ENCODE results near the gene KCNQ5. TPM values are rescaled to one million over a fixed set of nuclear protein-coding genes. Genes with fewer than 3 reads are reported as not detected.

The KCNQ5 gene
- total and polyA plus RNA-seq, 4 experiments from 2014 or later: 1.0 to 4.2 (median 3.4) TPM; not detected in 1

DNA sequence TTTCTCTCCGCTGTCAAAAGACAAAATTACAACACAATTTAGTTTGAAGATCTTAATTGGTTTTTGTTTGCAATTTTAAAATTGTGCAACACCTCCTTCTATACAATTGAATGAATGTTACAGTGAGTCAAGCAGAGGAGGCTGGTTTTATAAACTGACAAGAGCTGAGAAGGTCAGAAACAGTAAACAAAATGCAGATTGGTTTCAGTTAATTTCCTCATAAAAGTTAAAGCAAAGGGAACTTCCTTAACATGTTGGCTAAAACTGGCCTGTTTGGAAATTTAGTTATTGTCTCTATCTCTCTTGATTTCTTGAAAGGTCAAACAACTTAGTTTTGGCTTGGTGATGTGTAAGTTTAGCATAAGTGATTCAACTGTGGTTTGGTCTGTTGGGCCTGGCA, 581.2 kb downstream of the KCNQ5 start:
- Mint-ChIP-seq H3K27ac (no peak overlapping the region), H3K4me1 (peaks cover 0 to 2% (median 0%) of the 10 kb centered on the region in 4 donors), H3K27me3 (peaks cover 0 to 2% of the 10 kb centered on the region in 2 donors), H3K9me3 (peaks cover 0 to 4% (median 0%) of the 10 kb centered on the region in 8 donors), H3K36me3 (no peaks in the 10 kb centered on the region), H3K4me3 (no peak overlapping the region)
- Histone ChIP-seq H3K4me1 (ENCODE audit: insufficient read depth, low read length) (no peaks in the 10 kb centered on the region), H3K9me3 (ENCODE audit: control insufficient read depth in 1 of 2, low read length in 2 of 2) (no peaks in the 10 kb centered on the region), H3K27ac (ENCODE audit: low read depth, low read length) (no peak overlapping the region), H3K27me3 (ENCODE audit: insufficient read depth, low read length) (no peaks in the 10 kb centered on the region), H3K36me3 (ENCODE audit: insufficient read depth, low read length) (no peaks in the 10 kb centered on the region), H3K4me3 (ENCODE audit: low read length in 2 of 2) (no peak overlapping the region)
- ChIA-PET POLR2A (ENCODE audit: partially characterized antibody) (no interaction called here), CTCF (ENCODE audit: partially characterized antibody) (no interaction called here)
- intact Hi-C loops (cut with micrococcal nuclease): no loop called here
- no peak for DNase-seq

DNA sequence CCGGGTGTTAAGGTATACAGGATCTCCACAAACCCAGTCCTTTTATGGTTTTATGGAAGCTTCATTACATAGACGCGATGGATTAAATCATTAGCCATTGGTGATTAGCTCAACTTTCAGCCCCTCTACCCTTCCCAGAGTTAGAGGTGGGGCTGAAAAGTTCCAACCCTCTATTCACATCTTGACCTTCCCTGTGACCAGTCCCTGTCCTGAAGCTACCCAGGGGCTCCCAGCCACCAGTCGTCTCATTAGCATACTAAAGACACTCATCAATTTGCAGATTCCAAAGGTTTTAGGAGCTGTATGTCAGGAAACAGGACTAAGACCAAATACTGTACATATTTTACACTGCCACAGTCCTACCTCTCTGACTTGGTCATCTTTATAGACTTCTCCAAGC, 582.4 kb downstream of the KCNQ5 start:
- Mint-ChIP-seq H3K27ac (peak overlapping the region in 1 of 7 donors; percentile 39), H3K36me3 (no peaks in the 10 kb centered on the region), H3K4me1 (peaks cover 0 to 2% (median 0%) of the 10 kb centered on the region in 4 donors), H3K27me3 (peaks cover 0 to 2% of the 10 kb centered on the region in 2 donors), H3K4me3 (no peak overlapping the region), H3K9me3 (peaks cover 0 to 4% (median 0%) of the 10 kb centered on the region in 8 donors)
- POLR2A ChIA-PET (ENCODE audit: partially characterized antibody): no interaction called here
- Histone ChIP-seq H3K9me3 (ENCODE audit: control insufficient read depth in 1 of 2, low read length in 2 of 2) (no peaks in the 10 kb centered on the region), H3K4me1 (ENCODE audit: insufficient read depth, low read length) (no peaks in the 10 kb centered on the region), H3K27me3 (ENCODE audit: insufficient read depth, low read length) (no peaks in the 10 kb centered on the region), H3K36me3 (ENCODE audit: insufficient read depth, low read length) (no peaks in the 10 kb centered on the region), H3K4me3 (ENCODE audit: low read length in 2 of 2) (no peak overlapping the region), H3K27ac (ENCODE audit: low read depth, low read length) (no peak overlapping the region)
- CTCF ChIA-PET (ENCODE audit: partially characterized antibody): no interaction called here
- intact Hi-C loops (cut with micrococcal nuclease): no loop called here
- no peak for DNase-seq

DNA sequence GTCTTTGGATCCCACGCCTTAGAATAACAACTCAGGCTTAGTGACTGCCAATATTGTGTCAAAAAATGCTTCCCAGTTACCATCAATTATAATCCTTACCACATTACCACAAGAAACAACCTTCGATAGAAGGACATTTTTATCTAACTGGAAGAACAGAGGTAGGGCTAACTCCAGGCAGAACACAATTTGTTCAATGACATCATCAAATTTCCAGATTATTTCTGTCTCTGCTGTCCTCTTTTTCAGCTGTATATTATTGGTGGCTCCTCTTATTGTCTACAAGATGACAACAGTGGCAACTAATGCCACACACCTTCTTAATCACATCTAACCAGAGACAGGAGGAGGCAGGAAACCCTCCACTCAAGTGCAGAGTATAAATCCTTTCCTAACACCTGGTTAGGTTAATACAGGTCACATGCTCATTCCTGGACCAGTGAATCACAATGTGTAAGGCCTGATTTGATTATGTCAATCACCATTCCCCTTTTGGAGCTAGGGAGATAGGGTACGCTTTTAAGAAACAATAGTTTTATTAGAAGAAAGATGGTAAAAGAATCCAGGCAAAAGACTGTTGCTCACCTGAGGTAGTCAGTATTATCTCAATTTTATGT, 585.5 kb downstream of the KCNQ5 start:
- Histone ChIP-seq H3K4me3 (ENCODE audit: low read length in 2 of 2) (no peak overlapping the region), H3K36me3 (ENCODE audit: insufficient read depth, low read length) (no peaks in the 10 kb centered on the region), H3K4me1 (ENCODE audit: insufficient read depth, low read length) (no peaks in the 10 kb centered on the region), H3K27me3 (ENCODE audit: insufficient read depth, low read length) (no peaks in the 10 kb centered on the region), H3K27ac (ENCODE audit: low read depth, low read length) (no peak overlapping the region), H3K9me3 (ENCODE audit: control insufficient read depth in 1 of 2, low read length in 2 of 2) (no peaks in the 10 kb centered on the region)
- H3K4me1 Mint-ChIP-seq: no peaks in the 10 kb centered on the region
- H3K4me3 Mint-ChIP-seq: no peak overlapping the region
- peaks cover 0 to 2% (median 0%) of the 10 kb centered on the region in 8 donors for H3K9me3 Mint-ChIP-seq
- no peak for DNase-seq
- peaks cover 0 to 2% of the 10 kb centered on the region in 2 donors for H3K27me3 Mint-ChIP-seq
- no peaks in the 10 kb centered on the region for H3K36me3 Mint-ChIP-seq
- no peak overlapping the region for H3K27ac Mint-ChIP-seq
- intact Hi-C loops (cut with micrococcal nuclease): no loop called here
- CTCF ChIA-PET (ENCODE audit: partially characterized antibody): no interaction called here
- POLR2A ChIA-PET (ENCODE audit: partially characterized antibody): no interaction called here

DNA sequence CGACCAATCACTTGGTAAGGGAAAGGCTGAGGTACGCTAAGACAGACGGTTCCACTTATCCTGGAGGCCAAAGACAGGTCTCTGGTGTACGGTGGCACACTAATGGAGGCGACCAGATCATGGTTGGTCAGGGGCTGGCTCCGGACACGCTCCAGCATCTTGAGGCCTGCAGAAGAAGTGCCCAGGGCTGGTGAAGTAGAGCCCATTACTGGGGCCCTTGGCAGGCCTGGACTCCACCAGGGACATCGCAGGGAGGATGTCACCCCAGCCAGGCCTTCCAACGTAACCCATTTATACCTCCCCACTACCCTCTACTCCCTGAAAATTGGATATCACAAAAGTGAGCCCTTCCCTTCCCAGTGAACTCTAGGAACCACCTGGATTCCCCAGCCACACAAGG, 587.3 kb downstream of the KCNQ5 start:
- Histone ChIP-seq H3K27ac (ENCODE audit: low read depth, low read length) (no peak overlapping the region), H3K36me3 (ENCODE audit: insufficient read depth, low read length) (no peaks in the 10 kb centered on the region), H3K27me3 (ENCODE audit: insufficient read depth, low read length) (no peaks in the 10 kb centered on the region), H3K9me3 (ENCODE audit: control insufficient read depth in 1 of 2, low read length in 2 of 2) (no peaks in the 10 kb centered on the region), H3K4me1 (ENCODE audit: insufficient read depth, low read length) (no peaks in the 10 kb centered on the region), H3K4me3 (ENCODE audit: low read length in 2 of 2) (no peak overlapping the region)
- peaks cover 0 to 2% (median 0%) of the 10 kb centered on the region in 8 donors for H3K9me3 Mint-ChIP-seq
- POLR2A ChIA-PET (ENCODE audit: partially characterized antibody): no interaction called here
- intact Hi-C loops (cut with micrococcal nuclease): no loop called here
- no peaks in the 10 kb centered on the region for H3K4me1 Mint-ChIP-seq
- H3K27ac Mint-ChIP-seq: no peak overlapping the region
- H3K27me3 Mint-ChIP-seq: peaks cover 0 to 2% of the 10 kb centered on the region in 2 donors
- H3K4me3 Mint-ChIP-seq: no peak overlapping the region
- H3K36me3 Mint-ChIP-seq: no peaks in the 10 kb centered on the region
- CTCF ChIA-PET (ENCODE audit: partially characterized antibody): no interaction called here
- DNase-seq: no peak

DNA sequence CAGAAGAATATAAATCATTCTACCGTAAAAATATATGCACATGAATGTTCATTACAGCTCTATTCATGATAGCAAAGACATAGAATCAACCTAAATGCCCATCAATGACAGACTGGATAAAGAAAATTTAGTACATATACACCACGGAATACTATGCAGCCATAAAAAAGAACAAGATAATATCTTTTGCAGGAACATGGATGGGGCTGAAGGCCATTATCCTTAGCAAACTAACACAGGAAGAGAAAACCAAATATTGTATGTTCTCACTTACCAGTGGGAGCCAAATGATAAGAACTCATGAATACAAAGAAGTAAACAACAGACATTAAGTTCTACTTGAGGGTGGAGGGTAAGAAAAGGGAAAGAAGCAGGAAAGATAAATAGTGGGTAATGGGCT, 595.0 kb downstream of the KCNQ5 start:
- CTCF ChIA-PET (ENCODE audit: partially characterized antibody): no interaction called here
- Histone ChIP-seq H3K27me3 (ENCODE audit: insufficient read depth, low read length) (no peaks in the 10 kb centered on the region), H3K4me3 (ENCODE audit: low read length in 2 of 2) (no peak overlapping the region), H3K36me3 (ENCODE audit: insufficient read depth, low read length) (no peaks in the 10 kb centered on the region), H3K9me3 (ENCODE audit: control insufficient read depth in 1 of 2, low read length in 2 of 2) (no peaks in the 10 kb centered on the region), H3K27ac (ENCODE audit: low read depth, low read length) (no peak overlapping the region), H3K4me1 (ENCODE audit: insufficient read depth, low read length) (no peaks in the 10 kb centered on the region)
- H3K4me3 Mint-ChIP-seq: no peak overlapping the region
- H3K4me1 Mint-ChIP-seq: no peaks in the 10 kb centered on the region
- peaks cover 0 to 4% (median 0%) of the 10 kb centered on the region in 8 donors for H3K9me3 Mint-ChIP-seq
- intact Hi-C loops (cut with micrococcal nuclease): no loop called here
- peaks cover 2 to 3% of the 10 kb centered on the region in 2 donors for H3K27me3 Mint-ChIP-seq
- H3K27ac Mint-ChIP-seq: no peak overlapping the region
- POLR2A ChIA-PET (ENCODE audit: partially characterized antibody): no interaction called here
- no peak for DNase-seq
- H3K36me3 Mint-ChIP-seq: no peaks in the 10 kb centered on the region

DNA sequence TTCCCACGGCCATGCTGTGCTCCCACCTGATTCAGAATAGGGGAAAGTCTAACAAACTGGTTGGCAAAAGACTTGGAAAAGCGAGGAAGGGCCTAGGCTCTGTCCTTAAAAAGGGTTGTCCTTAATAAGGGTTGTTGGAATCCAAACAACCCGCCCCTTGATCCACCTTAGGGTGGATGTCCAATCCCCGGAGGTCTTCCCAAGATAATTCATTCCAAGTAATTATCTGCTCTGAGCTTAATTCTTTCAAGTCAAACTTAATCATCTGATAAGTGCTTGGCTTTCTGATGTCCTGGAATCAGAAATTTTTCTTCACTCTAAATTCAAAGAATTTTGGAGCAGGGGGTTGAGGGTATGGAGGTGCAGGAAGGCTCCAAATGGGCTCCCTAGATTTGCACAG, 603.5 kb downstream of the KCNQ5 start, which contains the start of gene KHDC1L:
KHDC1L (minus strand) TSS at position 101 of the 400 bp plus-strand sequence; CDS start at position 13, 88 bp downstream.
- peaks cover 0 to 1% of the 10 kb centered on the region in 2 donors for H3K27me3 Mint-ChIP-seq
- H3K27ac ChIP-seq (ENCODE audit: low read depth, low read length): no peak within 1 kb of the TSS
- H3K27me3 ChIP-seq (ENCODE audit: insufficient read depth, low read length): no peaks in the 10 kb centered on the region
- no peak for DNase-seq
- no peak within 1 kb of the TSS for H3K4me3 ChIP-seq (ENCODE audit: low read length in 2 of 2)
- intact Hi-C loops (cut with micrococcal nuclease): no loop called here
- no peaks in the 10 kb centered on the region for H3K9me3 Mint-ChIP-seq
- ChIA-PET POLR2A (ENCODE audit: partially characterized antibody) (no interaction called here), CTCF (ENCODE audit: partially characterized antibody) (no interaction called here)
- no peaks in the 10 kb centered on the region for H3K9me3 ChIP-seq (ENCODE audit: control insufficient read depth in 1 of 2, low read length in 2 of 2)
- H3K36me3 Mint-ChIP-seq: no peaks in the 10 kb centered on the region
- no peaks in the 10 kb centered on the region for H3K36me3 ChIP-seq (ENCODE audit: insufficient read depth, low read length)
- H3K4me3 Mint-ChIP-seq: no peak within 1 kb of the TSS
- H3K4me1 Mint-ChIP-seq: no peaks in the 10 kb centered on the region
- H3K4me1 ChIP-seq (ENCODE audit: insufficient read depth, low read length): no peaks in the 10 kb centered on the region
- peak within 1 kb of the TSS in 1 of 7 donors; percentile 54 for H3K27ac Mint-ChIP-seq

DNA sequence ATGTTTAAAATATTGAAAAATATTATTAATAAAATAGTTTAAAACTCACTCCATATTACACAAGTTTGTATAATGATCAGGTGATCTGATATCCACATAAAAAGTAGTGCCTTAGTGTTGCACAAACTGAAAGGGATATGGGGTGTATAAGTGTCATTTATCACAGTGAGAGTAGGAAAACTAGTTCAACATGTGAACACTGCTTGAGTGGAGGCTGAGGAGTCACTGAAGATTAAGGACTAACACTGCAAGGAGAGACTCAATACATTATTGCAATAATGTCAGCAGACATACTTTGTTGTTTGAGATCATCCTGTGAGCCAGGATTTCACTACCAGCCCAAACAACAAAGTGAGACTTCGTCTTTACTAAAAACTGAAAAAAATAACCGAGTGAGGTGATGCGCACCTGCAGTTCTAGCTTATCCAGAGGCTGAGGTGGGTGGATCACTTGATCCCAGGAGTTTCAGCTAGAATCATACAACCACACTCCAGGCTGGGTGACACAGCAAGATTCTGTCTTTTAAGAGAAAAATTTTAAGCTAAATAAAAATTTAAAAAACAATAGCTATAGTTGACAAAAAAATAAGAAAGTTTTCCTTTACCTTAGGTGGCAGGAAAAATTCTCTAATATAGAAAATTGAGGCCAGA, 605.9 kb downstream of the KCNQ5 start:
- no peaks in the 10 kb centered on the region for H3K9me3 Mint-ChIP-seq
- H3K4me3 Mint-ChIP-seq: no peak overlapping the region
- no peaks in the 10 kb centered on the region for H3K4me1 Mint-ChIP-seq
- no peak overlapping the region for H3K27ac ChIP-seq (ENCODE audit: low read depth, low read length)
- H3K4me3 ChIP-seq (ENCODE audit: low read length in 2 of 2): no peak overlapping the region
- DNase-seq: no peak
- no peaks in the 10 kb centered on the region for H3K36me3 ChIP-seq (ENCODE audit: insufficient read depth, low read length)
- H3K9me3 ChIP-seq (ENCODE audit: control insufficient read depth in 1 of 2, low read length in 2 of 2): no peaks in the 10 kb centered on the region
- H3K4me1 ChIP-seq (ENCODE audit: insufficient read depth, low read length): no peaks in the 10 kb centered on the region
- ChIA-PET POLR2A (ENCODE audit: partially characterized antibody) (interaction anchor here (1.0 kb wide), 1 partner anchor 9 kb away, joined by 4 read pairs; no protein-coding TSS in a partner anchor), CTCF (ENCODE audit: partially characterized antibody) (no interaction called here)
- no peaks in the 10 kb centered on the region for H3K27me3 ChIP-seq (ENCODE audit: insufficient read depth, low read length)
- H3K27ac Mint-ChIP-seq: peak overlapping the region in 1 of 7 donors; percentile 17
- no peaks in the 10 kb centered on the region for H3K36me3 Mint-ChIP-seq
- H3K27me3 Mint-ChIP-seq: peaks cover 0 to 1% of the 10 kb centered on the region in 2 donors
- intact Hi-C loops (cut with micrococcal nuclease): no loop called here

Measured in CD4-positive, alpha-beta memory T cell (primary cell).